ENCODE results near the gene KCNJ6. TPM values are rescaled to one million over a fixed set of nuclear protein-coding genes. Genes with fewer than 3 reads are reported as not detected.

KCNJ6 gene
- total RNA-seq, 1 donor from 2014 or later = 2.6 TPM

DNA sequence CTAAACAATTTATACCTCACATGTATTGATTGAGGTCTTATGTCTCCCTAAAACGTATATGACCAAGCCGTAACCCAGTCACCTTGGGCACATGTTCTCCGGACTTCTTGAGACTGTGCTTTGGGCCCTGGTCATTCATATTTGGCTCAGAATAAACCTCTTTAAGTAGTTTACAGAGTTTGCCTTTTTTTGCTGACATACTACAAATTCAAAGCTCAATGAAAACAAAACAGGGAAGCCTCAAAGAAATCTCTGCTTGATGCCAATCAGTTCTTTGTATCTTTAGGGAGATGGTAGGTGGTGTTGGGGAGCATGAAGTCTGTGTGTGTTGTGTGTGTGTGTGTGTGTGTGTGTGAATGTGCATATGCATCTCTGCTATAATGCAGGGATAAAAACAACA is 247.0 kb downstream of the KCNJ6 start:
- no peaks in the 10 kb centered on the region for H3K36me3 ChIP-seq (ENCODE audit: insufficient read depth, low read length)
- no peaks in the 10 kb centered on the region for H3K9me3 ChIP-seq (ENCODE audit: insufficient read depth, low read depth, low read length)
- H3K9ac ChIP-seq (ENCODE audit: low read length) = no peak overlapping the region
- H3K4me3 ChIP-seq (ENCODE audit: insufficient read depth, low read depth, low read length) = no peak overlapping the region
- Mint-ChIP-seq H3K36me3 (ENCODE audit: low read depth, unreplicated experiment) (no peaks in the 10 kb centered on the region), H3K27me3 (ENCODE audit: low read depth, unreplicated experiment) (peaks cover 9% of the 10 kb centered on the region), H3K4me1 (ENCODE audit: low read depth, unreplicated experiment) (peaks cover 28% of the 10 kb centered on the region), H3K4me3 (ENCODE audit: unreplicated experiment) (no peak overlapping the region), H3K9me3 (ENCODE audit: unreplicated experiment) (no peaks in the 10 kb centered on the region), H3K27ac (ENCODE audit: unreplicated experiment) (no peak overlapping the region)
- no peaks in the 10 kb centered on the region for H3K79me2 ChIP-seq (ENCODE audit: insufficient read depth, low read length)
- H3K4me2 ChIP-seq (ENCODE audit: low read length) = no peak overlapping the region
- DNase-seq (ENCODE audit: low read depth) = no peak
- H3K27ac ChIP-seq (ENCODE audit: low read depth, low read length) = no peak overlapping the region
- no peak overlapping the region for H2AFZ ChIP-seq (ENCODE audit: low read depth, low read length)
- FAIRE-seq = no peak
- peaks cover 3% of the 10 kb centered on the region for H3K4me1 ChIP-seq (ENCODE audit: insufficient read depth, low read length)
- no peaks in the 10 kb centered on the region for H4K20me1 ChIP-seq (ENCODE audit: insufficient read depth, low read length)
- H3K27me3 ChIP-seq (ENCODE audit: insufficient read depth, low read length) = peaks cover 13% of the 10 kb centered on the region
- TF ChIP-seq, protein P1, sequence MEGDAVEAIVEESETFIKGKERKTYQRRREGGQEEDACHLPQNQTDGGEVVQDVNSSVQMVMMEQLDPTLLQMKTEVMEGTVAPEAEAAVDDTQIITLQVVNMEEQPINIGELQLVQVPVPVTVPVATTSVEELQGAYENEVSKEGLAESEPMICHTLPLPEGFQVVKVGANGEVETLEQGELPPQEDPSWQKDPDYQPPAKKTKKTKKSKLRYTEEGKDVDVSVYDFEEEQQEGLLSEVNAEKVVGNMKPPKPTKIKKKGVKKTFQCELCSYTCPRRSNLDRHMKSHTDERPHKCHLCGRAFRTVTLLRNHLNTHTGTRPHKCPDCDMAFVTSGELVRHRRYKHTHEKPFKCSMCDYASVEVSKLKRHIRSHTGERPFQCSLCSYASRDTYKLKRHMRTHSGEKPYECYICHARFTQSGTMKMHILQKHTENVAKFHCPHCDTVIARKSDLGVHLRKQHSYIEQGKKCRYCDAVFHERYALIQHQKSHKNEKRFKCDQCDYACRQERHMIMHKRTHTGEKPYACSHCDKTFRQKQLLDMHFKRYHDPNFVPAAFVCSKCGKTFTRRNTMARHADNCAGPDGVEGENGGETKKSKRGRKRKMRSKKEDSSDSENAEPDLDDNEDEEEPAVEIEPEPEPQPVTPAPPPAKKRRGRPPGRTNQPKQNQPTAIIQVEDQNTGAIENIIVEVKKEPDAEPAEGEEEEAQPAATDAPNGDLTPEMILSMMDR (IDR thresholded peaks at IDR 0.05; ENCODE audit: insufficient read depth, low read depth, low read length) = no peak
- no peak for TF ChIP-seq EZH2 (IDR thresholded peaks at IDR 0.05; ENCODE audit: insufficient read depth, low read length)

DNA sequence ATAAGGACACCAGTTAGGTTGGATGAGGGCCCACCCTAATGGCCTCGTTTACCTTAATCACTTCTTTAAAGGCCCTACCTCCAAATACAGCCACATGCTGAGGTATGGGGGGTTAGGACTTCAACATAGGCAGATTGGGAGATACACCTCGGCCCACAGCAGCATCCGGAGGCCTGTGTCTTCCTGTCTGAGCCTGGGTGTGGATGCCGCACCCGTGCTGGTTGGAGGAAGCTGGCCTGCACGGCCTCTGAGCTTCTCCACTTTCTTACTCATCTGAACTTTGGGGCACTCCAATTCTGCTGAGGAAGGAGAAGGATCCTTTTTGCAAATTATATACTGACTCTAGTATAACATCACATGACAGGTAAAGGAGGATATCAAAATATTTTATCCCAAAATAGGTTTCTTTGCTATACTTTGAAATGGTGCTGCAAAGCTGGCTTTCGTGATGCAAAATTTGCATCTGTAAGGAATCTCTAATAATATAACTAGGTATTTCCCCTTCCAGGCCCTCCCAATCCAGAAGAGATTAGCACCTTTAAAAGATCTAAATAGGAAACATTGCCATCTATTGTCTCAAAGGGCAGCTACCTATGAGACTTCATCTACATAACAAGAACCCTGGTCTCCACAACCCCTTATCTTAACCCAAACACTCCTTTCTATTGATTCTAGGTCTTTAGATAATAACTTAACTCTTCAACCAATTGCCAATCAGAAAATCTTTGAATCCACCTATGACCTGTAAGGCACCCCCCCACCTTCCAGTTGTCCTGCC is 247.6 kb downstream of the KCNJ6 start:
- no peak overlapping the region for H3K27ac Mint-ChIP-seq (ENCODE audit: unreplicated experiment)
- no peaks in the 10 kb centered on the region for H3K36me3 Mint-ChIP-seq (ENCODE audit: low read depth, unreplicated experiment)
- TF ChIP-seq, protein P1 (IDR thresholded peaks at IDR 0.05; ENCODE audit: insufficient read depth, low read depth, low read length) = no peak
- TF ChIP-seq EZH2 (IDR thresholded peaks at IDR 0.05; ENCODE audit: insufficient read depth, low read length) = no peak
- H3K9me3 ChIP-seq (ENCODE audit: insufficient read depth, low read depth, low read length) = no peaks in the 10 kb centered on the region
- no peak overlapping the region for H2AFZ ChIP-seq (ENCODE audit: low read depth, low read length)
- peaks cover 22% of the 10 kb centered on the region for H3K4me1 Mint-ChIP-seq (ENCODE audit: low read depth, unreplicated experiment)
- H3K79me2 ChIP-seq (ENCODE audit: insufficient read depth, low read length) = no peaks in the 10 kb centered on the region
- peaks cover 8% of the 10 kb centered on the region for H3K27me3 ChIP-seq (ENCODE audit: insufficient read depth, low read length)
- no peak overlapping the region for H3K4me2 ChIP-seq (ENCODE audit: low read length)
- FAIRE-seq = no peak
- peaks cover 6% of the 10 kb centered on the region for H3K27me3 Mint-ChIP-seq (ENCODE audit: low read depth, unreplicated experiment)
- no peaks in the 10 kb centered on the region for H4K20me1 ChIP-seq (ENCODE audit: insufficient read depth, low read length)
- H3K27ac ChIP-seq (ENCODE audit: low read depth, low read length) = no peak overlapping the region
- peaks cover 3% of the 10 kb centered on the region for H3K4me1 ChIP-seq (ENCODE audit: insufficient read depth, low read length)
- DNase-seq (ENCODE audit: low read depth) = no peak
- H3K9me3 Mint-ChIP-seq (ENCODE audit: unreplicated experiment) = no peaks in the 10 kb centered on the region
- H3K9ac ChIP-seq (ENCODE audit: low read length) = no peak overlapping the region
- H3K4me3 Mint-ChIP-seq (ENCODE audit: unreplicated experiment) = no peak overlapping the region
- H3K36me3 ChIP-seq (ENCODE audit: insufficient read depth, low read length) = no peaks in the 10 kb centered on the region
- no peak overlapping the region for H3K4me3 ChIP-seq (ENCODE audit: insufficient read depth, low read depth, low read length)

DNA sequence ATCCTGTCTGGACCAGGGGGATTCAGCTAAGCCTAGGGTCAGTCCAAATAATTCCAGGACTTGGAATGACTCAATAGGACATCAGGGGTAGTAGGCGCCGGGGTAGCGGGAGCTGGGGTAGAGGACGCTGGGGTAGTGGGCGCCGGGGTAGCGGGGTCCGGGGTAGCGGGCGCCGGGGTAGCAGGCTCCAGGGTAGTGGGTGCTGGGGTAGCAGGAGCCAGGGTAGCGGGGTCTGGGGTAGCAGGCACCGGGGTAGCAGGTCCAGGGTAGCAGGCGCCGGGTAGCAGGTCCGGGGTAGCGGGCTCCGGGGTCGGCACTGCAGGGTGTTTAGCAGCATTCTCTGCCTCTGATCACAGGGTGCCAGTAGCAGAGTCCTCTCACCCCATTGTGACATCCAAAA is 248.9 kb downstream of the KCNJ6 start:
- no peaks in the 10 kb centered on the region for H4K20me1 ChIP-seq (ENCODE audit: insufficient read depth, low read length)
- H3K27me3 ChIP-seq (ENCODE audit: insufficient read depth, low read length) = peaks cover 8% of the 10 kb centered on the region
- peaks cover 18% of the 10 kb centered on the region for H3K4me1 Mint-ChIP-seq (ENCODE audit: low read depth, unreplicated experiment)
- H3K9ac ChIP-seq (ENCODE audit: low read length) = no peak overlapping the region
- no peaks in the 10 kb centered on the region for H3K36me3 ChIP-seq (ENCODE audit: insufficient read depth, low read length)
- no peaks in the 10 kb centered on the region for H3K9me3 Mint-ChIP-seq (ENCODE audit: unreplicated experiment)
- peaks cover 2% of the 10 kb centered on the region for H3K27me3 Mint-ChIP-seq (ENCODE audit: low read depth, unreplicated experiment)
- H3K27ac ChIP-seq (ENCODE audit: low read depth, low read length) = no peak overlapping the region
- H3K27ac Mint-ChIP-seq (ENCODE audit: unreplicated experiment) = no peak overlapping the region
- FAIRE-seq (no peak), DNase-seq (ENCODE audit: low read depth) (no peak)
- no peak overlapping the region for H2AFZ ChIP-seq (ENCODE audit: low read depth, low read length)
- H3K4me1 ChIP-seq (ENCODE audit: insufficient read depth, low read length) = peaks cover 3% of the 10 kb centered on the region
- H3K9me3 ChIP-seq (ENCODE audit: insufficient read depth, low read depth, low read length) = no peaks in the 10 kb centered on the region
- H3K4me3 ChIP-seq (ENCODE audit: insufficient read depth, low read depth, low read length) = no peak overlapping the region
- no peak for TF ChIP-seq EZH2 (IDR thresholded peaks at IDR 0.05; ENCODE audit: insufficient read depth, low read length)
- TF ChIP-seq, protein P1 (IDR thresholded peaks at IDR 0.05; ENCODE audit: insufficient read depth, low read depth, low read length) = no peak
- no peaks in the 10 kb centered on the region for H3K79me2 ChIP-seq (ENCODE audit: insufficient read depth, low read length)
- no peak overlapping the region for H3K4me3 Mint-ChIP-seq (ENCODE audit: unreplicated experiment)
- H3K4me2 ChIP-seq (ENCODE audit: low read length) = no peak overlapping the region
- no peaks in the 10 kb centered on the region for H3K36me3 Mint-ChIP-seq (ENCODE audit: low read depth, unreplicated experiment)

Data from astrocyte (in vitro differentiated cells and primary cell).